GM12878 (cell line): Measurements from ENCODE around the gene CCL19. TPM values are rescaled to one million over a fixed set of nuclear protein-coding genes. Genes with fewer than 3 reads are reported as not detected.

Experiments
- ATAC-seq: fragments of 200-7000 bp; cut with Tn5 transposase; 3 replicates; pipeline ENCODE4 v1.9.1; 2020; ENCODE audit warnings: mild to moderate bottlenecking, moderate library complexity
- BruUV-seq: library from RNA; stranded (reverse); fragments of 400-500 nt; replicated peaks from 2 replicates; lab custom pipeline; 2021; lab: Mats Ljungman, UMichigan
- CTCF ChIA-PET: fragments of 300-600 bp; sonication (Branson Sonifier 250); formaldehyde crosslinking; extraction: SDS; loops from one replicate; lab custom pipeline; 2021; ENCODE audit warnings: inconsistent platforms; lab: Yijun Ruan, JAX
- POLR2A ChIA-PET: fragments of 350-600 bp; formaldehyde crosslinking; extraction: SDS; loops from one replicate; lab custom pipeline; 2021; ENCODE audit warnings: inconsistent platforms; lab: Charles Lee
- RAD21 ChIA-PET: fragments of 300-600 bp; sonication (Branson Sonifier 250); formaldehyde crosslinking; loops from one replicate; lab custom pipeline; 2023; ENCODE audit warnings: antibody characterized with exemption; ENCODE audit not compliant: unreplicated experiment; lab: Charles Lee
- SMC1A ChIA-PET: fragments of 300-600 bp; sonication (Branson Sonifier 250); formaldehyde crosslinking; loops from one replicate; lab custom pipeline; 2023; ENCODE audit not compliant: unreplicated experiment, uncharacterized antibody; lab: Charles Lee
- DNase-seq: peaks from one replicate; pipeline ENCODE4 v3.0.0-alpha.2; 2011; ENCODE audit warnings: low read depth, low spot score
- FAIRE-seq: peaks from 3 replicates; lab custom pipeline; 2011; peaks lifted over from hg19 to GRCh38; lab: Jason Lieb, UNC
- H2AFZ ChIP-seq: 2 replicates; pipeline ENCODE4 v1.6.0; 2011; ENCODE audit warnings: low read depth, low read length, control low read depth; ENCODE audit not compliant: control insufficient read depth
- H3K27ac ChIP-seq: 2 replicates; pipeline ENCODE4 v1.5.1; 2011; ENCODE audit warnings: control low read depth; ENCODE audit not compliant: control insufficient read depth, insufficient read depth
- H3K27me3 ChIP-seq, 2 experiments: replicated peaks in 1 of 2; 2 replicates each; pipeline versions ENCODE4 v1.6.0 to v1.6.1; 2011; ENCODE audit warnings: low read length in 1 of 2; ENCODE audit not compliant: control insufficient read depth in 2 of 2, insufficient read depth in 2 of 2
- H3K36me3 ChIP-seq, 2 experiments: 2 replicates each; pipeline ENCODE4 v1.5.1; 2011; ENCODE audit warnings: low read length in 1 of 2; ENCODE audit not compliant: control insufficient read depth in 2 of 2, insufficient read depth in 2 of 2
- H3K4me1 ChIP-seq: 2 replicates; pipeline ENCODE4 v1.6.1; 2011; ENCODE audit warnings: mild to moderate bottlenecking, low read length, moderate library complexity, mixed read lengths; ENCODE audit not compliant: control insufficient read depth, insufficient read depth
- H3K4me2 ChIP-seq: 2 replicates; pipeline ENCODE4 v1.6.0; 2011; ENCODE audit warnings: control low read depth; ENCODE audit not compliant: control insufficient read depth, insufficient read depth
- H3K4me3 ChIP-seq: fragments of 200-600 bp; sonication (generic); 2 replicates; pipeline ENCODE4 v1.5.1; 2016
- H3K79me2 ChIP-seq: 2 replicates; pipeline ENCODE4 v1.6.0; 2011; ENCODE audit warnings: low read length; ENCODE audit not compliant: control insufficient read depth, insufficient read depth
- H3K9ac ChIP-seq: 2 replicates; pipeline ENCODE4 v1.8.0; 2011; ENCODE audit warnings: low read length, control low read depth, mixed read lengths; ENCODE audit not compliant: control insufficient read depth, insufficient read depth
- H3K9me3 ChIP-seq: replicated peaks from 3 replicates; pipeline ENCODE4 v1.5.1; 2011; ENCODE audit warnings: mild to moderate bottlenecking, low read length; ENCODE audit not compliant: control insufficient read depth, insufficient read depth
- H4K20me1 ChIP-seq: 2 replicates; pipeline ENCODE4 v1.6.0; 2011; ENCODE audit not compliant: control insufficient read depth, insufficient read depth
- FOS ChIP-seq: IDR thresholded peaks from 3 replicates; pipeline ENCODE4 v1.6.1; 2011; ENCODE audit warnings: borderline replicate concordance; ENCODE audit not compliant: insufficient read length; ENCODE audit errors: extremely low read depth
- HDAC6 ChIP-seq: fragments of 200-600 bp; sonication (generic); IDR thresholded peaks from one replicate; pipeline ENCODE4 v1.8.0; 2017; ENCODE audit warnings: antibody characterized with exemption; ENCODE audit not compliant: unreplicated experiment
- IRF4 ChIP-seq: IDR thresholded peaks from 2 replicates; pipeline ENCODE4 v1.6.1; 2011; ENCODE audit warnings: low read depth, low read length
- JUNB ChIP-seq: IDR thresholded peaks from 2 replicates; pipeline ENCODE4 v1.6.1; 2016; ENCODE audit warnings: antibody characterized with exemption, mild to moderate bottlenecking
- KDM1A ChIP-seq: fragments of 200-600 bp; sonication (generic); IDR thresholded peaks from 2 replicates; pipeline ENCODE4 v1.6.1; 2016; ENCODE audit warnings: borderline replicate concordance
- MTA3 ChIP-seq: IDR thresholded peaks from 2 replicates; pipeline ENCODE4 v1.6.1; 2012; ENCODE audit warnings: low read length, inconsistent platforms, borderline replicate concordance
- PML ChIP-seq: IDR thresholded peaks from 2 replicates; pipeline ENCODE4 v1.6.1; 2012; ENCODE audit warnings: low read length, inconsistent platforms
- RELA ChIP-seq: fragments of 450-650 bp; IDR thresholded peaks from 2 replicates; pipeline ENCODE4 v1.8.0; 2014; ENCODE audit warnings: borderline replicate concordance; ENCODE audit not compliant: partially characterized antibody
- SIN3A ChIP-seq: IDR thresholded peaks from 2 replicates; pipeline ENCODE4 v1.6.1; 2012; ENCODE audit warnings: low read depth, low read length, improper control_type of control experiment
- SPI1 ChIP-seq: IDR thresholded peaks from 2 replicates; pipeline ENCODE4 v1.6.1; 2011; ENCODE audit warnings: low read depth, mild to moderate bottlenecking, low read length, moderate library complexity, borderline replicate concordance; ENCODE audit not compliant: insufficient read depth
- WRNIP1 ChIP-seq: IDR thresholded peaks from 2 replicates; pipeline ENCODE4 v1.6.1; 2011; ENCODE audit warnings: low read depth, low read length, improper control_type of control experiment, borderline replicate concordance
- ZNF592 ChIP-seq: fragments of 450-650 bp; IDR thresholded peaks from 2 replicates; pipeline ENCODE4 v1.6.1; 2017; ENCODE audit warnings: mild to moderate bottlenecking, moderate library complexity
- WGBS: methylation state at CpG from one replicate; pipeline ENCODE4 v1.1.6; 2016; ENCODE audit warnings: low lambda C conversion rate; ENCODE audit not compliant: insufficient replicate concordance, insufficient coverage; ENCODE audit errors: missing lambda C conversion rate; 5-methylcytosine and 5-hydroxymethylcytosine counted together
- in situ Hi-C: fragments of 300-500 bp; cut with MboI; formaldehyde crosslinking; loops from 9 replicates; pipeline ENCODE4 v1.14.3; 2018; ENCODE audit warnings: mixed read lengths
- intact Hi-C: fragments of 100-400 bp; cut with micrococcal nuclease; formaldehyde crosslinking; loops from one replicate; pipeline ENCODE4 v1.14.2; 2022; ENCODE audit not compliant: unreplicated experiment
- polyA plus RNA-seq, 11 experiments: library from polyadenylated mRNA; depleted of rRNA in 4 of 11; unstranded in 6 of 11; stranded (reverse) in 5 of 11; fragments of >200 nt; fragmentation: Nextera tagmentation in 4 of 11; fragmentation: Illumina TruSeq in 1 of 11; extraction: Ambion mirVana in 4 of 11; extraction: Trizol in 1 of 11; gene quantifications; 1 replicate in 1 of 11; 2 replicates in 10 of 11; pipeline versions ENCODE4 v1.2.1 to v1.2.3, GENCODE V29; 2011 to 2016; ENCODE audit warnings: inconsistent platforms in 2 of 11, missing spikeins in 2 of 11, low read depth in 1 of 11
- total RNA-seq, 4 experiments: library from RNA; depleted of rRNA in 3 of 4; stranded (reverse); fragments of >200 nt in 3 of 4; fragmentation: Illumina TruSeq in 1 of 4; extraction: Trizol in 1 of 4; gene quantifications; 2 replicates each; pipeline versions ENCODE4 v1.2.1 to v1.2.3, GENCODE V29; 2013 to 2021

CCL19 gene
- total and polyA plus RNA-seq, 10 of the 15 experiments (the other 5 are each of a cell fraction or from before 2014, with no cell fraction given) = 0.42 to 0.69 TPM; not detected in 8

GRCh38 chr9:34732886-34733285 is 41.8 kb upstream of the CCL19 start (continued):
- TF ChIP-seq JUNB (no peak), SPI1 (no peak)

- ChIA-PET CTCF (no interaction called here), RAD21 (no interaction called here), POLR2A (no interaction called here), SMC1A (no interaction called here)
- DNase-seq (no peak), ATAC-seq (no peak), FAIRE-seq (no peak)
- Histone ChIP-seq H3K4me3 (no peak overlapping the region), H3K27ac (no peak overlapping the region), H3K4me1 (no peaks in the 10 kb centered on the region), H3K9ac (no peak overlapping the region), H2AFZ (no peak overlapping the region), H3K79me2 (no peaks in the 10 kb centered on the region), H3K27me3 (peaks cover 0 to 2% of the 10 kb centered on the region in 2 experiments; a peak in 1 of 4 replicates), H4K20me1 (no peaks in the 10 kb centered on the region), H3K4me2 (no peak overlapping the region), H3K9me3 (no peaks in the 10 kb centered on the region), H3K36me3 (no peaks in the 10 kb centered on the region)
- intact Hi-C loops = no loop called here
- in situ Hi-C loops = no loop called here
- TF ChIP-seq HDAC6 (no peak), PML (no peak), SIN3A (no peak), ZNF592 (no peak), KDM1A (no peak), WRNIP1 (no peak), RELA (no peak), FOS (no peak), IRF4 (no peak), MTA3 (no peak)
- WGBS = 58% methylated on average over 1 of the region's 1 CpG
- BruUV-seq = no TSS peak
Observed at GRCh38 chr9:34732478-34732877, 41.4 kb upstream of the CCL19 start.
